Fibroblast of lung (primary cell): ENCODE measurements around the gene DNMBP. TPM values are rescaled to one million over a fixed set of nuclear protein-coding genes. Genes with fewer than 3 reads are reported as not detected.
A peak's percentile ranks its signal among the peaks of the same experiment; 100 is the strongest.
"Not testable (repeated sequence)": the region's sequence is repeated elsewhere in the genome, so short reads cannot be mapped to it uniquely, and the experiment has no call there.

Source experiments
- DNase-seq, 2 donors: peaks; one replicate each; pipeline versions ENCODE4 v3.0.0 to v3.0.0-alpha.2; 2010; ENCODE audit warnings: low read depth in 2 of 2
- H2AFZ ChIP-seq: 2 replicates; pipeline ENCODE4 v1.5.1; 2012; ENCODE audit warnings: low read length, control low read depth, inconsistent platforms
- H3K27ac ChIP-seq: 2 replicates; pipeline ENCODE4 v1.5.1; 2011; ENCODE audit warnings: low read length, control low read depth; ENCODE audit not compliant: insufficient read depth
- H3K27me3 ChIP-seq: 2 replicates; pipeline ENCODE4 v1.5.1; 2011; ENCODE audit warnings: mild to moderate bottlenecking, low read length; ENCODE audit not compliant: control insufficient read depth, insufficient read depth
- H3K36me3 ChIP-seq: 2 replicates; pipeline ENCODE4 v1.5.1; 2011; ENCODE audit warnings: low read length; ENCODE audit not compliant: control insufficient read depth, insufficient read depth
- H3K4me1 ChIP-seq: 2 replicates; pipeline ENCODE4 v1.5.1; 2011; ENCODE audit warnings: low read length; ENCODE audit not compliant: control insufficient read depth, insufficient read depth; ENCODE audit errors: extremely low read depth
- H3K4me2 ChIP-seq: 2 replicates; pipeline ENCODE4 v1.5.1; 2011; ENCODE audit warnings: low read length, control low read depth; ENCODE audit not compliant: insufficient read depth; ENCODE audit errors: extremely low read depth
- H3K4me3 ChIP-seq, 4 experiments: fragments of 200-600 bp in 1 of 4; sonication (generic) in 1 of 4; replicated peaks in 1 of 4; 2 replicates each; pipeline ENCODE4 v1.5.1; 2011 to 2016; ENCODE audit warnings: low read length in 4 of 4, low read depth in 3 of 4, mild to moderate bottlenecking in 3 of 4, control low read depth in 2 of 4, inconsistent platforms in 1 of 4, mixed read lengths in 1 of 4; ENCODE audit not compliant: insufficient read depth in 1 of 4; ENCODE audit errors: control extremely low read depth in 1 of 4
- H3K79me2 ChIP-seq: 2 replicates; pipeline ENCODE4 v1.5.1; 2012; ENCODE audit warnings: mild to moderate bottlenecking, low read length, inconsistent platforms; ENCODE audit not compliant: control insufficient read depth, insufficient read depth
- H3K9ac ChIP-seq: 2 replicates; pipeline ENCODE4 v1.5.1; 2011; ENCODE audit warnings: mild to moderate bottlenecking, low read length, control low read depth; ENCODE audit not compliant: insufficient read depth
- H3K9me3 ChIP-seq: 2 replicates; pipeline ENCODE4 v1.5.1; 2012; ENCODE audit warnings: low read depth, low read length; ENCODE audit not compliant: control insufficient read depth, insufficient read depth
- H4K20me1 ChIP-seq: 2 replicates; pipeline ENCODE4 v1.5.1; 2011; ENCODE audit warnings: low read length; ENCODE audit not compliant: control insufficient read depth, insufficient read depth; ENCODE audit errors: extremely low read depth
- CTCF ChIP-seq, 2 donors: IDR thresholded peaks in 1 of 2; conservative IDR thresholded peaks in 1 of 2; 1 replicate in 1 of 2; 2 replicates in 1 of 2; pipeline ENCODE4 v1.5.1; 2011 to 2012; ENCODE audit warnings: low read length in 2 of 2, control low read depth in 1 of 2, inconsistent platforms in 1 of 2, low read depth in 1 of 2, mild to moderate bottlenecking in 1 of 2
- EZH2 ChIP-seq: IDR thresholded peaks from 2 replicates; pipeline ENCODE4 v1.5.1; 2012; ENCODE audit warnings: low read length, control low read depth, mild to moderate bottlenecking; ENCODE audit errors: missing control alignments
- polyA plus RNA-seq, 2 donors: library from polyadenylated mRNA; depleted of rRNA in 1 of 2; stranded (reverse) in 1 of 2; unstranded in 1 of 2; fragments of >200 nt; gene quantifications; 2 replicates each; pipeline ENCODE4 v1.2.1, GENCODE V29; 2011 to 2012; ENCODE audit warnings: missing spikeins in 1 of 2
- total RNA-seq: library from RNA; depleted of rRNA; stranded (reverse); fragments of >200 nt; gene quantifications from 2 replicates; pipeline ENCODE4 v1.2.1, GENCODE V29; 2014

Gene DNMBP
- total and polyA plus RNA-seq, 2 donors (not counting 1 experiment from before 2014, with no cell fraction given) = 12.9 to 21.2 TPM

GRCh38 chr10:100013621-100014020, 3.9 kb upstream of the DNMBP start:
- Histone ChIP-seq H3K9ac (no peak overlapping the region), H3K4me2 (no peak overlapping the region), H3K4me3 (no peak overlapping the region), H4K20me1 (no peaks in the 10 kb centered on the region), H3K4me1 (peaks cover 3% of the 10 kb centered on the region), H3K9me3 (no peaks in the 10 kb centered on the region), H3K27me3 (no peaks in the 10 kb centered on the region), H2AFZ (no peak overlapping the region), H3K36me3 (no peaks in the 10 kb centered on the region), H3K79me2 (peaks cover 9% of the 10 kb centered on the region), H3K27ac (no peak overlapping the region)
- TF ChIP-seq CTCF (conservative IDR thresholded peaks at IDR 0.05 in 1 of 2, IDR thresholded peaks at IDR 0.05 in 1 of 2; ENCODE audit: low read depth in 1 of 2, low read length in 2 of 2) = no peak
- no peak for TF ChIP-seq EZH2
- no peak for DNase-seq

GRCh38 chr10:100011906-100012305, 2.2 kb upstream of the DNMBP start:
- Histone ChIP-seq H3K79me2 (peaks cover 23% of the 10 kb centered on the region), H3K4me1 (peaks cover 10% of the 10 kb centered on the region)
- H3K36me3 ChIP-seq, H3K9ac ChIP-seq, H3K27me3 ChIP-seq, H2AFZ ChIP-seq, DNase-seq, H3K4me2 ChIP-seq, H3K4me3 ChIP-seq, H3K9me3 ChIP-seq, H3K27ac ChIP-seq, H4K20me1 ChIP-seq: not testable (repeated sequence)

GRCh38 chr10:100009283-100009792, 409 bp downstream of the DNMBP start:
- Histone ChIP-seq H3K27ac (peak overlapping the region; percentile 84), H2AFZ (peak overlapping the region; percentile 30), H3K4me3 (peak overlapping the region; percentile 73 to 99 (median 84))

More at GRCh38 chr10:100009283-100009792, 409 bp downstream of the DNMBP start:
- H3K27me3 ChIP-seq = no peaks in the 10 kb centered on the region
- TF ChIP-seq EZH2 (no peak), CTCF (conservative IDR thresholded peaks at IDR 0.05 in 1 of 2, IDR thresholded peaks at IDR 0.05 in 1 of 2; ENCODE audit: low read depth in 1 of 2, low read length in 2 of 2) (peak; percentile 31 to 41)
- peak in 1 of 2 donors; percentile 49 for DNase-seq
- peak overlapping the region; percentile 75 for H3K9ac ChIP-seq
- no peaks in the 10 kb centered on the region for H4K20me1 ChIP-seq
- H3K36me3 ChIP-seq = no peaks in the 10 kb centered on the region
- no peaks in the 10 kb centered on the region for H3K9me3 ChIP-seq
- peaks cover 25% of the 10 kb centered on the region for H3K4me1 ChIP-seq
- peak overlapping the region; percentile 66 for H3K4me2 ChIP-seq
- peaks cover 38% of the 10 kb centered on the region for H3K79me2 ChIP-seq
